HAP-1 (cell line): Measurements from ENCODE around the gene FZR1.

Source experiments
- DNase-seq, 2 experiments: peaks; one replicate each; pipeline ENCODE4 v3.0.0-alpha.2; 2016 to 2020; ENCODE audit warnings: low spot score in 2 of 2
- H3K27me3 ChIP-seq: fragments of 250-450 bp; sonication (Bioruptor Pico); 2 replicates; pipeline ENCODE4 v1.5.1; 2020; ENCODE audit warnings: low read depth, mild to moderate bottlenecking, moderate library complexity
- H3K36me3 ChIP-seq: fragments of 250-450 bp; sonication (Bioruptor Pico); replicated peaks from 2 replicates; pipeline ENCODE4 v1.5.1; 2020; ENCODE audit warnings: mild to moderate bottlenecking
- H3K4me1 ChIP-seq: fragments of 250-450 bp; sonication (Bioruptor Pico); 2 replicates; pipeline ENCODE4 v1.5.1; 2020; ENCODE audit warnings: mild to moderate bottlenecking
- H3K4me3 ChIP-seq: fragments of 250-450 bp; sonication (Bioruptor Pico); 2 replicates; pipeline ENCODE4 v1.5.1; 2020; ENCODE audit warnings: mild to moderate bottlenecking, moderate library complexity
- H3K9me3 ChIP-seq: fragments of 250-450 bp; sonication (Bioruptor Pico); 2 replicates; pipeline ENCODE4 v1.5.1; 2020; ENCODE audit warnings: mild to moderate bottlenecking, moderate library complexity
- in situ Hi-C: fragments of 300-500 bp; cut with MboI; formaldehyde crosslinking; loops from 3 replicates; pipeline ENCODE4 v1.14.3; 2020; ENCODE audit warnings: low sequenced_read_pairs, inconsistent platforms, mixed read lengths

The FZR1 gene

DNA sequence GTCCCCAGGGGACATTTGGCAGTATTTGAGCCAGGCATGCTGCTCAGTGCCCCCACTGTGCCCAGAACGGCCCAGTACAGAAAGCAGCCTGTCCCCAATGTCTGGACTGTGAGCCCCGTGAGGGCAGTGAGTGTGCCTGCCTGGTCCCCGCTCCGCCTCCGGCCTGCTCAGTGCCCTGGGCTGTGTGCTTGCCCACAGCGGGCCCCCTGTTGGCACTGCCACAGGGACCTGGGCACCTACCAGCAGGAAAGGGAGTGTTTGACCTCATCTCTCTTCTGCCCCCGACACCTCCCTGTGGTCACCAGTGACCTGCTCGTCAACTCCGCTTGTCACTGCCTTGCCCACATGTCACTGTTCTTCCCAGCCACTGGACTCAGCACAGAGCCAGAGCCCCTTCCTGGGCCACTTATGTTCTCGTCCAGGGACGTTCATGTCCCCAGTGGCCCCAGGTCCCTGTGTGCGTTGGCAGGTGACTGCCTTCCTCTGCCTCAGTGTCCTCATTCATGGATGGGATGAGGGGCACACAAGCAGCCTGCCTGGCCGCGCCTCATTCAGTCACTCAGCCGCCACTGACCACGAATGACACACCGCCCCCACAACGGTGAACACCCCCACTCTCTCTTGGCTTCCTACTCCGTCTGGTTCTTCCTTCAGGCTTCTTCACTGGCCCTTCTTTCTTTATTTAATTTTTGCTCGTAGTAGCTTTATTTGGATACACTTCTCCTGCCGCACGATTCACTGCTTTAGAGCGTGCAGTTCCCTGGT is 2.8 kb downstream of the FZR1 start:
- no peak for DNase-seq
- Histone ChIP-seq H3K9me3 (no peaks in the 10 kb centered on the region; the same call in 1 of the 2 replicates), H3K4me3 (no peak overlapping the region), H3K4me1 (no peaks in the 10 kb centered on the region; the same call in 1 of the 2 replicates), H3K36me3 (peaks cover 44% of the 10 kb centered on the region), H3K27me3 (no peaks in the 10 kb centered on the region)
- in situ Hi-C loops, result no loop called here

DNA sequence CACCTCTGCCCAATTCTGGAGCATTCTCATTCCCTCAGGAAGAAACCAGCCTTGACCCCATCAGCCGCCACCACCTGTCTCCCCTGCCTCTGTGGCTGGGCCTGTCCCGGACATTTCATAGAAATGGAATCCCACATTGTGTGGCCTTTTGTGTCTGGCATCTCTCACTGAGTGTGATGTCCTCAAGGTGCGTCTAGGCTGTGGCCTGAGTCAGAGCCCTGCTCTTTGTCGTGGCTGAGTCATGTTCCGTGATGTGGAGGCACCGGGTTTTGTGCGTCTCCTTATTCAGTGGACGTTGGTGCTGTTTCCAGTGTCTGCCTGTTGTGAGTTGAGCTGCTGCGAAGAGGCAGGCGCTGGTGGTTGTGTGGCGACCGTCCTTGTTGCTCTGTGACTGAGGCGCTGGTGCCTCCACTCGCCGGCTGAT is 3.5 kb downstream of the FZR1 start:
- Histone ChIP-seq H3K4me1 (no peaks in the 10 kb centered on the region; the same call in 1 of the 2 replicates), H3K9me3 (no peaks in the 10 kb centered on the region; the same call in 1 of the 2 replicates), H3K4me3 (no peak overlapping the region), H3K27me3 (no peaks in the 10 kb centered on the region), H3K36me3 (peaks cover 44% of the 10 kb centered on the region)
- in situ Hi-C loops, result no loop called here
- no peak for DNase-seq

DNA sequence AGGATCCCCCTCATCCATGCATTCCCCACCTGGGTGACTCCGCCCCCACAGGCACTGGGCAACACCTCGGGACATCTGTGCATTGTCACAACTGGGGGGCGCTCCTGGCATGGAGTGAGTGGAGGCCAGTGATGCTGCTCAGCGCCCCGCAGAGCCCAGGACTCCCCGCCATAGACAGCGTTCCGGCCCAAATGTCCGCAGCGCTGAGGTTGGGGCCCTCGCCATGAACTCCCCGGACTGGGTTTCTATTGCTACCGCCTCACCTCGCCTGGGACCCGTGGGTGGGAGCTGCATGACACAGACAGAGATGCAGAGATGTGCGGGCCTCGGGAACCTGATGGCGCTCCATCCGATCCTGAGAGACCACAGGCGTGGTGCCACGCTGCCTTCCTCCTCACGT is 4.6 kb downstream of the FZR1 start:
- no peak for DNase-seq
- Histone ChIP-seq H3K27me3 (no peaks in the 10 kb centered on the region), H3K9me3 (no peaks in the 10 kb centered on the region), H3K36me3 (peaks cover 44% of the 10 kb centered on the region), H3K4me1 (no peaks in the 10 kb centered on the region; the same call in 1 of the 2 replicates), H3K4me3 (no peak overlapping the region)
- in situ Hi-C loops, result no loop called here

DNA sequence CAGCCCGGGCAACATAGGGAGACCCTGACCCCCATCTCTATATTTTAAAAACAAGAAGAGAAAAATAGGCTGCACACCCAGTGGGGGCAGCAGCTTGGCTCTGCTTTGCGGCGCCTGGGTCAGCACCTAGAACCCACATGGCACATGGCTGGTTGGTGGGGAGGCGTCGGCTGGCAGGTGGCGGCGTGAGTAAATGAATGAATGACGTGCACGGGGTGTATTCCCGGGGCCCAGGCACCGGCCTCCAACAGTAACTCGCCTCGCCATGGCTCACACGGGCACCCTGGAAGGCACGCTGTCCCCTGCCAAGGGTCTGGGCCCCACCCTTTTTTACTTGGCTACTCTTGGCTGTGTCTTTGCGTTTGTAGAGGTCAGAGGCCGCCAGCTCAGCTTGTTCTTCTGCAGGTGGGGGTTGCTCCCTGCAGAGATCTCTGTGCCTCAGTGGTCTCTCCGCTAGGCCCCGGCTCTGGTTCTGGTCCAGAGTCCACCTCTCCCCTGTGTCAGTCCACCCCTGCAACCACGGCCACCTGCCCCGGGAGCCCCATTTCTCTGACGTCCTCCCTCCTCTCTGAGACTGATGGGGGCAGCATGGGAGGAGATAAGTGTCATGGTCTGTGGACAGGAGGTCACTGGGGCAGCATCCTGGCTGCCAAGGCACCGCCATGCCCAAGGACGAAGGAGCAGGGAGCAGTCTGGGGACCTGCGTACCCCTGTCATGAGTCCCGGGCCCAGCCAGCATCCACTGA is 5.6 kb downstream of the FZR1 start:
- Histone ChIP-seq H3K4me3 (no peak overlapping the region), H3K9me3 (no peaks in the 10 kb centered on the region), H3K36me3 (peaks cover 44% of the 10 kb centered on the region), H3K4me1 (no peaks in the 10 kb centered on the region; the same call in 1 of the 2 replicates), H3K27me3 (no peaks in the 10 kb centered on the region)
- in situ Hi-C loops, result no loop called here
- no peak for DNase-seq

DNA sequence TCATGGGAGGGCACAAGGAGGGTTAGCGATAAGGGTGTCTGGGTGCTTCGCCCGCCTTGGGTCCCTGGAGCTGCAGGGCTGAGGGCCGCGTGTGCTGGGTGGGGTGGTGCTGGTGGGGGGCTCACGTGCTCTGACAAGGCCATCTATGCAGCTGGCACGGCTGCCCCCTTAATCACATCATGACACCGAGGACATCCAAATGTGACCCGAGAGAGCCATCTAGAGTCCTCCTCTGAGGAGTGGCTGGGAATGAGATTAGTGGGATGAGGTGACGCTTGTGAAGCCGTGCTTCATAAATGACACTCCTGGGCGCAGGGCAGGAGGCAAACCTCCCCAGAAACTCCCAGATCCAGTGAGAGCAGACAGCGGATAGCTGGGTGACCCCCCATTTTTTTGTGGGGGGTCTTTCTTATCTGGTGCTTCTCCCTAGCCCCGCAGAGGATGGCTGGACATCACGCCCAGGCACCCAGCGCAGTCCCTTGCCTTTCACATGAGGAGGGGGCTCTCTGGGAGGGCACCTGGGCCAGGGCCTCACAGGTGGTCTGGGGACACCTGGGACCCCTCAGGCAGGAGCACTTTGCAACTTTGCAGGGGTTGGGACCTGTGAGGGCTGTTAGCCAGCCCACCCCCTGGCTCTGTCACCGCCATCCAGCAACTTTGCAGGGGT is 6.6 kb downstream of the FZR1 start:
- Histone ChIP-seq H3K27me3 (no peaks in the 10 kb centered on the region), H3K4me1 (no peaks in the 10 kb centered on the region), H3K4me3 (no peak overlapping the region), H3K9me3 (no peaks in the 10 kb centered on the region), H3K36me3 (peaks cover 44% of the 10 kb centered on the region)
- no peak for DNase-seq
- in situ Hi-C loops, result no loop called here

DNA sequence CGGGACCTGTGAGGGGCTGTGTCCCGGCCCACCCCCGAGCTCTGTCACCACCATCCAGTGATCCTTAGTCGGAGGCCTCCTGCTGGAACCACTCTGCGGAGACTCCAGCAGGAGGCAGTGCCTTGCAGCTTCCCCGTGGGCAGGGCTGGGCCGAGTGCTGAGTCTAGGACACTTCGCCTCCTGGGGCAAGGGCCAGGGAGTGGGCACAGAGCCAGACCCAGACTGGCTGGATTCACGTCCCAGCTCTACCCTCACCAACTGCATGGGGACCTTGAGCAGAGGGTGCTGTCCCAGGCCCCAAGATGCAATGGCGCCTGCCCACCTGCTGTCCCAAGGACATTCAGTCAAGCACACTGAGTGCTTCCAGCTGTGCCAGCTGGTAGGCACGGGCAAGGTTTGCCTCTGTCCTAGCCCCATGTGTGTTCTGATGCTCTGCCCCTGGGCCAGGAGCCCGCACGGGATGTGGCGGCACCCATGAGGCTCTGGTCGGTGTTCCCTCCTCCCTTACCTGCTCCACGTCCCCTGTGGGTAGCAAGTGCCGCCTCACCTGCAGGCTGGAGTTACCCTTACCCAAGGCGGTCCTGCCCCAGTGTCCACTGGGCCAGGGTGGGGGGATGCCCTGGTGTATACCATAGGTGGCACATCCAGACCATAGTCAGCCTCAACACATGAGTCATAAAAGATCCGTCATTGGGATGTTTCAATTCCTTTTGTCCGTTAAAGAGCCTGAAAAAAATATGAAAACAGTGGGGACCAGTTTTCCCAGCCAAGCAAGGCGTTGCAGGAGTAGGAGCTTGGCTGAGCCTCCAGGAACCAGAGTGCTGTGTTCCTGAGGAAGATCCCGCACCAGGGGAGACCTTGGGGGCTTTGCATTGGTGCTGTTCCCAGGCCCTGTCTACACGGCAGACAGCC is 7.4 kb downstream of the FZR1 start:
- in situ Hi-C loops, result no loop called here
- peaks cover 41% of the 10 kb centered on the region for H3K36me3 ChIP-seq

DNA sequence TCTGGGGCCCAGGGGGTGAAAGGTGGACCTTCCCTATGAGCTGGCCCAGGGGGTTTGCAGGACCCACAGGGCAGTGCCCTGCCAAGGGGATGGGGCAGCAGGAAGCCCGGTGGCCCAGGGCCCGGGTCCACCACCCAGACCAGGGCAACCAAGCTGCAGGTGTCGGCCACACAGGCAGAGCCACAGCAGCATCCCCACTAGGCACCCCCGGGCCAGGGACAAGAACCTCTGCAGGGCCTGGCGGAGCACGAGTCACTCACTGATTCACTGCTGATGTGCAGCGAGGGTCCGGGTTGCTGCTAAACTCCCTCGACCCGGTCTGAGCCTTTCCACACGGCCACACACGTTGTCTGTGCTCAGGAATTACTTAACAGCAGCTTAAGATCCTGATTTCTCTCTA is 8.8 kb downstream of the FZR1 start:
- H3K4me1 ChIP-seq, result no peaks in the 10 kb centered on the region; the same call in 1 of the 2 replicates
- H3K36me3 ChIP-seq, result peaks cover 30% of the 10 kb centered on the region
- no peak for DNase-seq
- in situ Hi-C loops, result no loop called here
- no peaks in the 10 kb centered on the region for H3K27me3 ChIP-seq
- no peak overlapping the region for H3K4me3 ChIP-seq
- no peaks in the 10 kb centered on the region for H3K9me3 ChIP-seq

More for the DNA sequence above, 7.4 kb downstream of the FZR1 start:
- DNase-seq, result no peak
- Histone ChIP-seq H3K27me3 (no peaks in the 10 kb centered on the region), H3K4me1 (no peaks in the 10 kb centered on the region; the same call in 1 of the 2 replicates), H3K4me3 (no peak overlapping the region), H3K9me3 (no peaks in the 10 kb centered on the region)

DNA sequence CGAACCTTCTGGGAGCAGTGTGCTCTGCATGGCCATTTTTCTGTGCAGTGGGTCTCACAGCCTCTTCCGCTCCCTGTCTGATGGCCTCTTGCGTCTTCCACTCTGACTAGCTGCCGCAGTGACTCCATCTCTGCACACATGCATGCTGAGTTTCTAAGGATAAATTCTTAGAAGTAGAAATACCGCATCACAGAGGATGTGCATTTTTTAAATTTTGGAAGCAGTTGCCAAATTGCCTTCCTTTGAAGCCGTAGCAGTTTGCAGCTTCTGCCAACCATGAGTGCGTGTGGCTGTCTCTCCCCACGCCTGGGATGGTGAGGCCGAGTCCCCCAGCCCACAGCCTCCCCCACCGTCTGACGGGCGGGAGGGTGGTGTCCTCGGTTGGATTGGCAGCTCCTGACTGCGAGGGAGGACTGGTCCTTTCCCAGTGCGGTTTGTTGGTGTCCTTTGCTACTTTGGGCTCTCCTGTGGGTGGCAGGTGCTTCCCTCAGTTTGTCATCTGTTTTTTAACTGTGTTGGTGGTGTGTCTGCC is 9.8 kb downstream of the FZR1 start:
- H3K36me3 ChIP-seq, result peaks cover 24% of the 10 kb centered on the region
- DNase-seq, result no peak
- H3K4me1 ChIP-seq, result no peaks in the 10 kb centered on the region; the same call in 1 of the 2 replicates
- in situ Hi-C loops, result no loop called here
- H3K4me3 ChIP-seq, result no peak overlapping the region
- no peaks in the 10 kb centered on the region for H3K27me3 ChIP-seq
- H3K9me3 ChIP-seq, result no peaks in the 10 kb centered on the region

DNA sequence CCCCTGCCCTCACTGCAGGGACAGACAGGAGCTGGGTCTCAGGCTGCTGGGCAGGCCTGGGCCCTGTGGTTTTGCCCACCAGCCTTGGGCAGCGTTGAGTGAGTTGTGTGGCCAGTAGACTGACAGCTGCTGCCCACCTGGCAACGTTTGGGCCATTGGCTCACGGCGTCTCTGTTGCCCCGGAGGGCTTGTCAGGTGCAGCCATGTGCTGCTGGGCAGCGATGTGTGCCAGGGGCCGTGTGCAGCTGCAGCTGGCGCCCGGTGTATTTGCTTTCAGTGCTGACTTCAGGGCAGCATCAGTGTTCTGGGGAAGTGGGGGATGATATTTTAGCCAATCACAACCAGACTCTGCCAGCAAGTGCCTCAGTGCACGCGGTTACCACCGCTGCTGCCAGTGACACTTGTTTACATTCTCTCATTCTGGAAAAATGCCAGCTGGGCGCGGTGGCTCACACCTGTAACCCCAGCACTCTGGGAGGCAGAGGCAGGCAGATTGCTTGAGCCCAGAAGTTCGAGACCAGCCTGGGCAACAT is 10.6 kb downstream of the FZR1 start:
- no peak for DNase-seq
- in situ Hi-C loops, result no loop called here
- H3K9me3 ChIP-seq, result no peaks in the 10 kb centered on the region
- H3K27me3 ChIP-seq, result no peaks in the 10 kb centered on the region
- H3K4me1 ChIP-seq, result no peaks in the 10 kb centered on the region; the same call in 1 of the 2 replicates
- peaks cover 18% of the 10 kb centered on the region for H3K36me3 ChIP-seq
- no peak overlapping the region for H3K4me3 ChIP-seq

DNA sequence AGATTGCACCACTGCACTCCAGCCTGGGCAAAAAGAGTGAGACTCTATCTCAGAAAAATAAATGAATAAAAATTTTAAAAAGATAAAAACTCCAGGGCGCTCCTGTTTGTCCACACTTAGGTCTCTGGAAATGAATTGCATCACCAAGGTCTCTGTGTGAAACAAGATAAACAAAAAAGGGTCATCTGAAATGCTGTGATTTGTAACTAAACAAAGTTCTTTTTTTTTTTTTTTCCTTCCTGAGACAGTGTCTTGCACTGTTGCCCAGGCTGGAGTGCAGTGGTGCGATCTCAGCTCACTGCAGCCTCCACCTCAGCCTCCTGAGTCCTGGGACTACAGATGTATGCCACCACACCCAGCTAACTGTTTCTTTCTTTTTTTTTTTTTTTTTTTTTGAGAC is 11.5 kb downstream of the FZR1 start:
- Histone ChIP-seq H3K36me3 (peaks cover 9% of the 10 kb centered on the region), H3K27me3 (no peaks in the 10 kb centered on the region), H3K4me3 (no peak overlapping the region), H3K4me1 (no peaks in the 10 kb centered on the region; the same call in 1 of the 2 replicates), H3K9me3 (no peaks in the 10 kb centered on the region)
- in situ Hi-C loops, result no loop called here
- no peak for DNase-seq

DNA sequence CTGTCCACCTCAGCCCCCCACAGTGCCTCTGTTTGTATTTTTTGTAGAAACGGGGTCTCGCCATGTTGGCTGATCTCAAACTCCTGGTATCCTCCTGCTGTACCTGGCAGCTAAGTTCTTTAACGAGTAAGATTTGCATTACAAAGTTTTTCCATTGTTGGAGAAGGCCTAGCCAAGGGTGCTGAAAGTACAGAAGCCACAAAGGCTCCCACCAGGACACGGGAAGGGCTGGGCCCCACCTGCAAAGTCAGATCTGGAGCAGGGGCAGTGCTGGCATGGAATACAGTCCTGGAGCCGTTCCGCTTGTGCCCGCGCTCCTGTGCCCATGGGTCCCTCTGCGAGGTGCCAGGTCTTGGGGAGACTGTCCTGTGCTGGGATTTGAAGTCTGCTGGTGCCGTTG is 12.1 kb downstream of the FZR1 start:
- in situ Hi-C loops, result no loop called here
- Histone ChIP-seq H3K4me1 (no peaks in the 10 kb centered on the region; the same call in 1 of the 2 replicates), H3K36me3 (peaks cover 9% of the 10 kb centered on the region), H3K9me3 (no peaks in the 10 kb centered on the region), H3K4me3 (no peak overlapping the region), H3K27me3 (no peaks in the 10 kb centered on the region)
- no peak for DNase-seq

DNA sequence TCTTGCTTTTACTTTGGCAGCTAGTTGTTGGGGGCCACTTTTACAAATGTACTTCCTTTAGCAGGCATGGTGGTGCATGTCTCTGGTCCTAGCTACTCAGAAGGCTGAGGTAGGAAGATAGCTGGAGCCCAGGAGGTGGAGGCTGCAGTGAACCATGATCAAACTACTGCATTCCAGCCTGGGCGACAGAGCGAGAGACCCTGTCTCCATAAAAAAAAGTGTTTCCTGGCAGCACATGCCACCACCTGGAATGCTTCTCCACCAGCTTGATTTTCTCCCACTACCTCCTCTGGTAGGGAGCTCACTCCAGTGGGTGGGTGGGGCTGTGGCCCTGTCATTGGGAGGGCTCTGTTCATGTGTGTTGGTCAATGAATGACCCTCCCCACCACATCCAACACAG is 12.5 kb downstream of the FZR1 start:
- Histone ChIP-seq H3K9me3 (no peaks in the 10 kb centered on the region), H3K4me1 (no peaks in the 10 kb centered on the region; the same call in 1 of the 2 replicates), H3K27me3 (no peaks in the 10 kb centered on the region), H3K36me3 (peaks cover 13% of the 10 kb centered on the region), H3K4me3 (no peak overlapping the region)
- in situ Hi-C loops, result no loop called here
- DNase-seq, result no peak
